HepG2 (cell line): ENCODE data around the gene RUBCNL.

Source experiments
- CTCF ChIP-seq: sonication (generic); formaldehyde crosslinking; IDR thresholded peaks from 2 replicates; pipeline ENCODE4 v1.5.0; 2020; ENCODE audit warnings: mild to moderate bottlenecking, missing genetic modification reagents, moderate library complexity
- DDIT3 ChIP-seq: sonication (generic); formaldehyde crosslinking; IDR thresholded peaks from 2 replicates; pipeline ENCODE4 v1.4.0; 2020; ENCODE audit warnings: mild to moderate bottlenecking, missing genetic modification reagents
- EP300 ChIP-seq, 3 experiments: sonication (generic) in 1 of 3; formaldehyde crosslinking in 1 of 3; IDR thresholded peaks; 2 replicates each; pipeline versions ENCODE4 v1.5.1 to v1.6.1; 2011 to 2020; ENCODE audit warnings: low read depth in 2 of 3, low read length in 2 of 3, borderline replicate concordance in 1 of 3, improper control_type of control experiment in 1 of 3, mild to moderate bottlenecking in 1 of 3, missing genetic modification reagents in 1 of 3, moderate library complexity in 1 of 3
- ESRRA ChIP-seq: sonication (generic); formaldehyde crosslinking; IDR thresholded peaks from 2 replicates; pipeline ENCODE4 v1.5.1; 2020; ENCODE audit warnings: mild to moderate bottlenecking, low read depth, missing genetic modification reagents
- HDAC6 ChIP-seq: fragments of 200-600 bp; sonication (generic); IDR thresholded peaks from 2 replicates; pipeline ENCODE4 v1.7.0; 2017; ENCODE audit warnings: mild to moderate bottlenecking, antibody characterized with exemption, low read length, low read depth
- KAT2B ChIP-seq: fragments of 150-350 bp; IDR thresholded peaks from 2 replicates; pipeline ENCODE4 v1.6.1; 2014; ENCODE audit warnings: low read depth, low read length, borderline replicate concordance
- NFIC ChIP-seq: IDR thresholded peaks from 2 replicates; pipeline ENCODE4 v1.6.1; 2012; ENCODE audit warnings: mild to moderate bottlenecking, low read length, inconsistent platforms
- NR2F2 ChIP-seq: IDR thresholded peaks from 2 replicates; pipeline ENCODE4 v1.6.1; 2012; ENCODE audit warnings: low read depth, inconsistent platforms, borderline replicate concordance
- SAFB2 ChIP-seq: sonication (generic); formaldehyde crosslinking; IDR thresholded peaks from 2 replicates; pipeline ENCODE4 v1.5.1; 2020; ENCODE audit warnings: missing genetic modification reagents, low read depth, mild to moderate bottlenecking, borderline replicate concordance
- ZNF230 ChIP-seq: sonication (generic); formaldehyde crosslinking; IDR thresholded peaks from 2 replicates; pipeline ENCODE4 v1.4.0; 2020; ENCODE audit warnings: mild to moderate bottlenecking, missing genetic modification reagents

GRCh38 chr13:46329624-46330023, 57.4 kb downstream of the RUBCNL start:
- TF ChIP-seq KAT2B (no peak), NFIC (no peak), ZNF230 (CRISPR knock-in tag) (no peak), ESRRA (CRISPR knock-in tag) (no peak), HDAC6 (no peak), DDIT3 (CRISPR knock-in tag) (no peak), SAFB2 (no peak), CTCF (CRISPR knock-in tag) (no peak), EP300 (IDR thresholded peaks at IDR 0.05; ENCODE audit: low read depth in 2 of 2, low read length in 2 of 2) (no peak), EP300 (CRISPR knock-in tag; IDR thresholded peaks at IDR 0.05; ENCODE audit: borderline replicate concordance) (no peak), NR2F2 (no peak)
